GM18507 (cell line): ENCODE measurements around the gene SHCBP1L.
"Not testable (repeated sequence)": the region's sequence is repeated elsewhere in the genome, so short reads cannot be mapped to it uniquely, and the experiment has no call there.

Source experiments
- DNase-seq: peaks from one replicate; pipeline ENCODE4 v3.0.0; 2011; ENCODE audit warnings: low read depth; ENCODE audit not compliant: insufficient read length; ENCODE audit errors: extremely low spot score
- FAIRE-seq: peaks from 2 replicates; lab custom pipeline; 2011; peaks lifted over from hg19 to GRCh38; lab: Jason Lieb, UNC

Gene SHCBP1L

GRCh38 chr1:182968151-182968741 is 15.3 kb upstream of the SHCBP1L start:
- DNase-seq (no peak), FAIRE-seq (no peak)

GRCh38 chr1:182965861-182966260 is 12.9 kb upstream of the SHCBP1L start:
- FAIRE-seq (no peak), DNase-seq (no peak)

GRCh38 chr1:182965096-182965495 is 12.1 kb upstream of the SHCBP1L start:
- FAIRE-seq, result no peak

GRCh38 chr1:182962554-182963115 is 9.7 kb upstream of the SHCBP1L start:
- FAIRE-seq, result peak; percentile 86
- DNase-seq, result peak; percentile 67

More at GRCh38 chr1:182965096-182965495, 12.1 kb upstream of the SHCBP1L start:
- DNase-seq, result no peak

- DNase-seq (no peak), FAIRE-seq (no peak)
Observed at GRCh38 chr1:182960046-182960445, 7.1 kb upstream of the SHCBP1L start.

- DNase-seq (no peak), FAIRE-seq (no peak)
Observed at GRCh38 chr1:182957902-182958395, 5.0 kb upstream of the SHCBP1L start.

GRCh38 chr1:182956708-182957365 is 3.9 kb upstream of the SHCBP1L start:
- FAIRE-seq (no peak), DNase-seq (no peak)

- no peak for DNase-seq
- FAIRE-seq, result no peak
Observed at GRCh38 chr1:182955596-182956588, 2.9 kb upstream of the SHCBP1L start.

- DNase-seq (no peak), FAIRE-seq (no peak)
Observed at GRCh38 chr1:182953826-182954225, 860 bp upstream of the SHCBP1L start.

- not testable (repeated sequence) for FAIRE-seq, DNase-seq
Observed at GRCh38 chr1:182943336-182943735, 9.6 kb downstream of the SHCBP1L start.

GRCh38 chr1:182942145-182942544 is 10.8 kb downstream of the SHCBP1L start:
- not testable (repeated sequence) for DNase-seq, FAIRE-seq

GRCh38 chr1:182939413-182939812 is 13.6 kb downstream of the SHCBP1L start:
- FAIRE-seq (no peak), DNase-seq (no peak)

GRCh38 chr1:182935716-182936115 is 17.2 kb downstream of the SHCBP1L start:
- no peak for FAIRE-seq
- no peak for DNase-seq

GRCh38 chr1:182930985-182931384 is 22.0 kb downstream of the SHCBP1L start:
- no peak for FAIRE-seq
- no peak for DNase-seq

- no peak for DNase-seq
- FAIRE-seq, result no peak
Observed at GRCh38 chr1:182927693-182928433, 25.1 kb downstream of the SHCBP1L start.

GRCh38 chr1:182925661-182926060 is 27.3 kb downstream of the SHCBP1L start:
- DNase-seq (no peak), FAIRE-seq (no peak)

- no peak for FAIRE-seq
- DNase-seq, result no peak
Observed at GRCh38 chr1:182917378-182917777, 35.6 kb downstream of the SHCBP1L start.

GRCh38 chr1:182913401-182913800 is 39.6 kb downstream of the SHCBP1L start:
- DNase-seq, result no peak
- FAIRE-seq, result no peak

- FAIRE-seq, result no peak
- no peak for DNase-seq
Observed at GRCh38 chr1:182910143-182910542, 42.8 kb downstream of the SHCBP1L start.
